PFSK-1 (cell line): Measurements from ENCODE around the gene MEX3B.

Experiments
- FOXP2 ChIP-seq: optimal IDR thresholded peaks from 2 replicates; pipeline ENCODE3; 2011; ENCODE audit warnings: borderline replicate concordance, control low read depth, inconsistent platforms; ENCODE audit not compliant: insufficient read depth; ENCODE audit errors: extremely low read length, extremely low read depth
- POLR2AphosphoS5 ChIP-seq: IDR thresholded peaks from 2 replicates; pipeline ENCODE4 v1.6.1; 2012; ENCODE audit warnings: low read depth, mild to moderate bottlenecking, control low read depth, low read length, moderate library complexity
- SIN3A ChIP-seq: IDR thresholded peaks from 2 replicates; pipeline ENCODE4 v1.6.1; 2012; ENCODE audit warnings: mild to moderate bottlenecking, low read length, moderate library complexity, borderline replicate concordance; ENCODE audit not compliant: insufficient read depth
- TAF1 ChIP-seq: IDR thresholded peaks from 2 replicates; pipeline ENCODE4 v1.6.1; 2012; ENCODE audit warnings: low read length, control low read depth, borderline replicate concordance; ENCODE audit not compliant: insufficient read depth
- TF ChIP-seq, protein P1 (sequence below), 2 experiments: IDR thresholded peaks; 2 replicates each; pipeline versions ENCODE4 v1.6.1 to v1.8.0; 2011 to 2012; ENCODE audit warnings: low read depth in 2 of 2, low read length in 2 of 2, control low read depth in 1 of 2, inconsistent platforms in 1 of 2, mild to moderate bottlenecking in 1 of 2, moderate library complexity in 1 of 2; ENCODE audit not compliant: insufficient read depth in 1 of 2

Gene MEX3B

DNA sequence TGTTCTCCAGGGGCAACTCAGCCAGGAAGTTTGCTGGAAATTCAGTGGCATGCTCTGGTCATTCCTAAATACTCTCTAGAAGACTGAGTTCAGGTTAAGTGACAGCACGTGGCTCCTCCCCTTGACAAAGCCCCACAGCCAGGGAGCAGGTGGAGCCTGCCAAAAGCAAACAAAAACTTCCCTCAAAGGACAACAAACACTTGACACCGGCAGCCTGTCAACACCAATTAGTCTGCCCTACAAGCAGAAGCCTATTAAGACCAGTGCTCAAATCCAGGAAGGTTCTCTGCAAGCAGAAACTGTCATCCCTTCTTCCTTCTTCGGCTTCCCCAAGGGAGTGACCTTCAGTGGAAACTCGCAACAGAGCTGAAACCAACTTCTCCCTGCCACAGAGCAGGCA lies 5.0 kb downstream of the MEX3B start:
- peak; percentile 71; the same call in 1 of the 2 replicates for TF ChIP-seq SIN3A
- TF ChIP-seq, protein P1, sequence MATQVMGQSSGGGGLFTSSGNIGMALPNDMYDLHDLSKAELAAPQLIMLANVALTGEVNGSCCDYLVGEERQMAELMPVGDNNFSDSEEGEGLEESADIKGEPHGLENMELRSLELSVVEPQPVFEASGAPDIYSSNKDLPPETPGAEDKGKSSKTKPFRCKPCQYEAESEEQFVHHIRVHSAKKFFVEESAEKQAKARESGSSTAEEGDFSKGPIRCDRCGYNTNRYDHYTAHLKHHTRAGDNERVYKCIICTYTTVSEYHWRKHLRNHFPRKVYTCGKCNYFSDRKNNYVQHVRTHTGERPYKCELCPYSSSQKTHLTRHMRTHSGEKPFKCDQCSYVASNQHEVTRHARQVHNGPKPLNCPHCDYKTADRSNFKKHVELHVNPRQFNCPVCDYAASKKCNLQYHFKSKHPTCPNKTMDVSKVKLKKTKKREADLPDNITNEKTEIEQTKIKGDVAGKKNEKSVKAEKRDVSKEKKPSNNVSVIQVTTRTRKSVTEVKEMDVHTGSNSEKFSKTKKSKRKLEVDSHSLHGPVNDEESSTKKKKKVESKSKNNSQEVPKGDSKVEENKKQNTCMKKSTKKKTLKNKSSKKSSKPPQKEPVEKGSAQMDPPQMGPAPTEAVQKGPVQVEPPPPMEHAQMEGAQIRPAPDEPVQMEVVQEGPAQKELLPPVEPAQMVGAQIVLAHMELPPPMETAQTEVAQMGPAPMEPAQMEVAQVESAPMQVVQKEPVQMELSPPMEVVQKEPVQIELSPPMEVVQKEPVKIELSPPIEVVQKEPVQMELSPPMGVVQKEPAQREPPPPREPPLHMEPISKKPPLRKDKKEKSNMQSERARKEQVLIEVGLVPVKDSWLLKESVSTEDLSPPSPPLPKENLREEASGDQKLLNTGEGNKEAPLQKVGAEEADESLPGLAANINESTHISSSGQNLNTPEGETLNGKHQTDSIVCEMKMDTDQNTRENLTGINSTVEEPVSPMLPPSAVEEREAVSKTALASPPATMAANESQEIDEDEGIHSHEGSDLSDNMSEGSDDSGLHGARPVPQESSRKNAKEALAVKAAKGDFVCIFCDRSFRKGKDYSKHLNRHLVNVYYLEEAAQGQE (IDR thresholded peaks at IDR 0.05; ENCODE audit: insufficient read depth in 1 of 2, low read depth in 2 of 2, low read length in 2 of 2): no peak; a peak in 1 of 4 replicates
- peak; percentile 73 for TF ChIP-seq FOXP2

DNA sequence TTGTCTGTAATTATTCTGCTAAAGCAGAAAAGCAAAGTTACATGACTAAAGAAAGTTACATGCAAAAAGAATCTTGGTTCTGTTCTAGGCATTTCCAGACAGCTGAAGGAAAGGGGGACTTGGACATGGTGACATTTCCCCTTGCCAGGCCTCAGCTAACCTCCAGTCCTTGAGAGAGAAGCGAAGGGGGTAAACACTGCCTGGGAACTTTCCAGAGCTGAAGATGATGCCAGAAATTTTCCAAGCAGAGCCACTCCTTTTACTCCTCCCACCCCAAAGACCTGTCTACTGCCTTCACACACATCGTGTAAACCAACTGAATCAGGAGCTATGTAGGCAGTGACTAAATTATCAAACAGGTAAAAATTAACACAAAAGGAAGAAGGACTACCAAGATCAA lies 5.4 kb downstream of the MEX3B start:
- TF ChIP-seq SIN3A (no peak), POLR2AphosphoS5 (no peak), FOXP2 (no peak), TAF1 (no peak)
- TF ChIP-seq, protein P1 (IDR thresholded peaks at IDR 0.05; ENCODE audit: insufficient read depth in 1 of 2, low read depth in 2 of 2, low read length in 2 of 2): no peak

DNA sequence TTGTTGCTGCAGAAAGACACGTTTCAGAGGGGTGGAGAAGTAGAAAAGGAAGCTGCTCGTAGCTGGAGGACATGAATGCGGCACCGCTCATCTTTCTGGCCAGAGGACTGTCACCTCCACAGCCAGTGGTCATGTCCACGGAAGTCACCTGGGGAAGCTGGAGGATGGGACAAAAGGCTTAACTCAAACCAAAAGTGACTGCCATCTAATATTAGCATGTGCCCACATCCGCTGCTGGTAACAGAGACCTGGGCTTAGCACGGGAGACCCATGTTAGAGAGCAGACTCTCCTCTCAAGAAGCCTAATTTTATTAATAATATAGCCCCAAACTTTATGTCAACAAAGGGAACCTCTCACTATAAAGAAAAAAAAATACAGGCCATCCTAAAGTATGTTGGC lies 5.9 kb downstream of the MEX3B start:
- TF ChIP-seq TAF1: no peak
- TF ChIP-seq, protein P1 (IDR thresholded peaks at IDR 0.05; ENCODE audit: insufficient read depth in 1 of 2, low read depth in 2 of 2, low read length in 2 of 2): no peak
- no peak for TF ChIP-seq SIN3A
- no peak for TF ChIP-seq POLR2AphosphoS5
- TF ChIP-seq FOXP2: no peak

DNA sequence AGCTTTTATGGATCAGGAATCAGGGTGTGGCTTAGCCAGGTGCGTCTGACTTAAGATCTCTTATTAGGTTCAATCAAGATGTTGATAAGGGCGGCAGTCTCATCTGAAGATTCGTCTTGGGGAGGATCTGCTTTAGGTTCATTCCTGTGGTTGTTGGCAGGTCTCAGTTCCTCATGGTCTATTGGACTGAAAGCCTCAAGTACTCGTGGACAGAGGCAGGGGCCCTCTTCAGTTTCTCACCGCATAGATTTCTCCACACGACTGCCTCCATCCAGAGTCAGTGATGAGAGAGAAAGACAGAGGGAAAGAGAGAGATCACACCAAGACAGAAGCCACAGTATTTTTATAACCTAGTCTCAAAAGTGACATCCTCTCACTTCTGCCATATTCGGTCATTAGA lies 9.4 kb downstream of the MEX3B start:
- TF ChIP-seq POLR2AphosphoS5 (no peak), FOXP2 (no peak), TAF1 (no peak), SIN3A (no peak)
- TF ChIP-seq, protein P1 (IDR thresholded peaks at IDR 0.05; ENCODE audit: insufficient read depth in 1 of 2, low read depth in 2 of 2, low read length in 2 of 2): no peak

DNA sequence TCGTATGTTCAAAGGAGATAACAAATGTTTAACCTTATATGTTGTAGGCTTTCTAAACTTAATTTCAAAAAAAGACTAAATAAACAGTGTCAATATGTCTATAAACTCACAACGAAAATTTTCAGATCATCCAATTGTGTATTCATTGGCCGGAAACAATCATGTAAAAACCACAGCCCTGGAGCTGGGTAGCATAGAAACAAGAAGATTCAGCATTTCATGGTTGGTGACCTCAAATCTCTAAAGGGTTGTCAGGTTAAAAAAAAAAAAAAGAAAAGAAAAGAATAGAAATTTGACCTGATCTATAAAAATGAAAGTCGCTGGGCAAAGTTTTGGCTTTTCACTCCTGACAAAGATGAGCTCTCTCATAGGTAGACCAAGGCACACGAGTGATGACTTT lies 13.9 kb downstream of the MEX3B start:
- TF ChIP-seq, protein P1 (IDR thresholded peaks at IDR 0.05; ENCODE audit: insufficient read depth in 1 of 2, low read depth in 2 of 2, low read length in 2 of 2): no peak
- TF ChIP-seq FOXP2: no peak
- no peak for TF ChIP-seq SIN3A
- TF ChIP-seq POLR2AphosphoS5: no peak
- TF ChIP-seq TAF1: no peak
